Stomach smooth muscle (tissue), 2 donors: ENCODE measurements around the gene SBK2.

Source experiments
- H3K27ac ChIP-seq: one replicate; pipeline ENCODE4 v1.7.0; 2013; ENCODE audit warnings: mild to moderate bottlenecking, low read length, inconsistent platforms
- H3K27me3 ChIP-seq, 2 donors: one replicate each; pipeline ENCODE4 v1.7.0; 2013; ENCODE audit warnings: low read length in 2 of 2; ENCODE audit not compliant: insufficient read depth in 2 of 2, control insufficient read depth in 1 of 2
- H3K36me3 ChIP-seq, 2 donors: one replicate each; pipeline ENCODE4 v1.7.0; 2013; ENCODE audit warnings: low read length in 2 of 2; ENCODE audit not compliant: control insufficient read depth in 2 of 2, insufficient read depth in 2 of 2
- H3K4me1 ChIP-seq: one replicate; pipeline ENCODE4 v1.7.0; 2013; ENCODE audit warnings: low read length; ENCODE audit not compliant: control insufficient read depth, insufficient read depth
- H3K4me3 ChIP-seq, 2 donors: one replicate each; pipeline ENCODE4 v1.7.0; 2013; ENCODE audit warnings: low read length in 2 of 2
- H3K9ac ChIP-seq, 2 donors: one replicate each; pipeline ENCODE4 v1.7.0; 2013; ENCODE audit warnings: low read length in 2 of 2, mild to moderate bottlenecking in 1 of 2
- H3K9me3 ChIP-seq, 2 donors: one replicate each; pipeline ENCODE4 v1.7.0; 2013; ENCODE audit warnings: low read length in 2 of 2; ENCODE audit not compliant: control insufficient read depth in 2 of 2
- donor health status: healthy.
- donor health status: Pancreatic carcinoma.

SBK2 gene

GRCh38 chr19:55519451-55520311 lies 17.3 kb downstream of the SBK2 start:
- Histone ChIP-seq H3K27ac (no peak overlapping the region), H3K9ac (no peak overlapping the region), H3K9me3 (no peaks in the 10 kb centered on the region), H3K4me1 (peaks cover 5% of the 10 kb centered on the region), H3K36me3 (peaks cover 2 to 6% of the 10 kb centered on the region in 2 donors), H3K4me3 (no peak overlapping the region), H3K27me3 (no peaks in the 10 kb centered on the region)

GRCh38 chr19:55516878-55517620 lies 19.9 kb downstream of the SBK2 start:
- Histone ChIP-seq H3K9me3 (no peaks in the 10 kb centered on the region), H3K4me3 (peak overlapping the region; percentile 59 to 72), H3K36me3 (peaks cover 8 to 19% of the 10 kb centered on the region in 2 donors), H3K27me3 (no peaks in the 10 kb centered on the region), H3K27ac (peak overlapping the region; percentile 79), H3K9ac (peak overlapping the region; percentile 64 to 76), H3K4me1 (peaks cover 5% of the 10 kb centered on the region)

GRCh38 chr19:55508120-55508519 lies 28.8 kb downstream of the SBK2 start:
- Histone ChIP-seq H3K27me3 (no peaks in the 10 kb centered on the region), H3K4me3 (no peak overlapping the region), H3K4me1 (peaks cover 10% of the 10 kb centered on the region), H3K27ac (no peak overlapping the region), H3K9ac (no peak overlapping the region), H3K9me3 (no peaks in the 10 kb centered on the region), H3K36me3 (peaks cover 3 to 7% of the 10 kb centered on the region in 2 donors)

- peaks cover 10% of the 10 kb centered on the region for H3K4me1 ChIP-seq
- no peaks in the 10 kb centered on the region for H3K27me3 ChIP-seq
- H3K36me3 ChIP-seq, result peaks cover 8 to 16% of the 10 kb centered on the region in 2 donors
- H3K4me3 ChIP-seq, result no peak overlapping the region
- H3K9ac ChIP-seq, result no peak overlapping the region
- no peaks in the 10 kb centered on the region for H3K9me3 ChIP-seq
- no peak overlapping the region for H3K27ac ChIP-seq
Measured at GRCh38 chr19:55504981-55505380, 32.0 kb downstream of the SBK2 start.

- Histone ChIP-seq H3K36me3 (peaks cover 8 to 18% of the 10 kb centered on the region in 2 donors), H3K4me1 (peaks cover 11% of the 10 kb centered on the region), H3K9me3 (no peaks in the 10 kb centered on the region), H3K4me3 (peak overlapping the region in 1 of 2 donors; percentile 78), H3K27me3 (no peaks in the 10 kb centered on the region), H3K27ac (no peak overlapping the region), H3K9ac (no peak overlapping the region)
Measured at GRCh38 chr19:55504252-55504603, 32.7 kb downstream of the SBK2 start.

GRCh38 chr19:55503502-55504251 lies 33.3 kb downstream of the SBK2 start:
- H3K4me3 ChIP-seq, result peak overlapping the region; percentile 47 to 78
- no peaks in the 10 kb centered on the region for H3K27me3 ChIP-seq
- no peaks in the 10 kb centered on the region for H3K9me3 ChIP-seq
- peaks cover 16% of the 10 kb centered on the region for H3K4me1 ChIP-seq
- H3K9ac ChIP-seq, result no peak overlapping the region
- peak overlapping the region; percentile 53 for H3K27ac ChIP-seq
- H3K36me3 ChIP-seq, result peaks cover 8 to 18% of the 10 kb centered on the region in 2 donors

- H3K4me1 ChIP-seq, result peaks cover 22% of the 10 kb centered on the region
- H3K4me3 ChIP-seq, result no peak overlapping the region
- H3K9ac ChIP-seq, result no peak overlapping the region
- no peaks in the 10 kb centered on the region for H3K27me3 ChIP-seq
- no peaks in the 10 kb centered on the region for H3K9me3 ChIP-seq
- H3K27ac ChIP-seq, result no peak overlapping the region
- H3K36me3 ChIP-seq, result peaks cover 8 to 18% of the 10 kb centered on the region in 2 donors
Measured at GRCh38 chr19:55503157-55503501, 33.8 kb downstream of the SBK2 start.

- no peak overlapping the region for H3K4me3 ChIP-seq
Measured at GRCh38 chr19:55502197-55502952, 34.6 kb downstream of the SBK2 start.

GRCh38 chr19:55500368-55500952 lies 36.5 kb downstream of the SBK2 start:
- no peak overlapping the region for H3K4me3 ChIP-seq
- no peak overlapping the region for H3K27ac ChIP-seq
- no peaks in the 10 kb centered on the region for H3K9me3 ChIP-seq
- peaks cover 10 to 22% of the 10 kb centered on the region in 2 donors for H3K36me3 ChIP-seq
- peaks cover 27% of the 10 kb centered on the region for H3K4me1 ChIP-seq
- no peaks in the 10 kb centered on the region for H3K27me3 ChIP-seq
- no peak overlapping the region for H3K9ac ChIP-seq

More at GRCh38 chr19:55502197-55502952, 34.6 kb downstream of the SBK2 start:
- no peaks in the 10 kb centered on the region for H3K9me3 ChIP-seq
- no peak overlapping the region for H3K27ac ChIP-seq
- H3K4me1 ChIP-seq, result peaks cover 25% of the 10 kb centered on the region
- H3K36me3 ChIP-seq, result peaks cover 8 to 17% of the 10 kb centered on the region in 2 donors
- H3K9ac ChIP-seq, result no peak overlapping the region
- H3K27me3 ChIP-seq, result no peaks in the 10 kb centered on the region
